Liver (tissue), 3 donors: ENCODE data around the gene GPR32.
"Not testable (repeated sequence)": the region's sequence is repeated elsewhere in the genome, so short reads cannot be mapped to it uniquely, and the experiment has no call there.

Source experiments
- EGR1 ChIP-seq, 2 donors: IDR thresholded peaks; 2 replicates each; pipeline ENCODE4 v1.6.1; 2016 to 2018; ENCODE audit warnings: antibody characterized with exemption in 2 of 2, low read depth in 2 of 2
- GABPA ChIP-seq, 2 donors: IDR thresholded peaks in 1 of 2; conservative IDR thresholded peaks in 1 of 2; 2 replicates each; pipeline ENCODE4 v1.6.1; 2016; ENCODE audit warnings: antibody characterized with exemption in 2 of 2, mild to moderate bottlenecking in 1 of 2, moderate library complexity in 1 of 2
- JUND ChIP-seq, 2 donors: IDR thresholded peaks; 2 replicates each; pipeline ENCODE4 v1.6.1; 2016; ENCODE audit warnings: antibody characterized with exemption in 2 of 2
- TF ChIP-seq, protein P1 (sequence below): IDR thresholded peaks from 2 replicates; pipeline ENCODE4 v1.6.1; 2016; ENCODE audit warnings: antibody characterized with exemption, mild to moderate bottlenecking
- TF ChIP-seq, protein P2 (sequence below): fragments of 150-350 bp; IDR thresholded peaks from 2 replicates; pipeline ENCODE4 v1.5.1; 2017; ENCODE audit warnings: improper control_type of control experiment, low read depth, low read length; ENCODE audit not compliant: missing input control
- donor health status: healthy.
- donor health status: healthy.

DNA sequence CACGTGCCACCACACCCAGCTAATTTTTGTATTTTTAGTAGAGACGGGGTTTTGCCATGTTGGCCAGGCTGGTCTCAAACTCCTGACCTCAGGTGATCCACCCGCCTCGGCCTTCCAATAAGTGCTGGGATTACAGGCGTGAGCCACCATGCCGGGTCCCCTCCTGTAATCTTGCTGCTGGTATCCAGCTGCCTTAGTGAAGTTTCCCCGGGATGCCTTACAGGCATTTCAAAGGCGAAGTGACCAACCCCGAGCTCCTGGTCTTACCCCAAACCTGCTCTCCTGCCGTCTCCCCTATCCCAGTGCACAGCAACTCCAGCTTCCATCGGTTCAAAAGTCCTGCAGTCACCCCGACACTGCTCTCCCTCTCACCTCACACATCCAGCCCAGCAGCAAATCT is 3.5 kb upstream of the GPR32 start:
- TF ChIP-seq JUND (IDR thresholded peaks at IDR 0.05); EGR1 (IDR thresholded peaks at IDR 0.05; ENCODE audit: low read depth in 2 of 2); GABPA (IDR thresholded peaks at IDR 0.05 in 1 of 2, conservative IDR thresholded peaks at IDR 0.05 in 1 of 2): not testable (repeated sequence)
- TF ChIP-seq, protein P1, sequence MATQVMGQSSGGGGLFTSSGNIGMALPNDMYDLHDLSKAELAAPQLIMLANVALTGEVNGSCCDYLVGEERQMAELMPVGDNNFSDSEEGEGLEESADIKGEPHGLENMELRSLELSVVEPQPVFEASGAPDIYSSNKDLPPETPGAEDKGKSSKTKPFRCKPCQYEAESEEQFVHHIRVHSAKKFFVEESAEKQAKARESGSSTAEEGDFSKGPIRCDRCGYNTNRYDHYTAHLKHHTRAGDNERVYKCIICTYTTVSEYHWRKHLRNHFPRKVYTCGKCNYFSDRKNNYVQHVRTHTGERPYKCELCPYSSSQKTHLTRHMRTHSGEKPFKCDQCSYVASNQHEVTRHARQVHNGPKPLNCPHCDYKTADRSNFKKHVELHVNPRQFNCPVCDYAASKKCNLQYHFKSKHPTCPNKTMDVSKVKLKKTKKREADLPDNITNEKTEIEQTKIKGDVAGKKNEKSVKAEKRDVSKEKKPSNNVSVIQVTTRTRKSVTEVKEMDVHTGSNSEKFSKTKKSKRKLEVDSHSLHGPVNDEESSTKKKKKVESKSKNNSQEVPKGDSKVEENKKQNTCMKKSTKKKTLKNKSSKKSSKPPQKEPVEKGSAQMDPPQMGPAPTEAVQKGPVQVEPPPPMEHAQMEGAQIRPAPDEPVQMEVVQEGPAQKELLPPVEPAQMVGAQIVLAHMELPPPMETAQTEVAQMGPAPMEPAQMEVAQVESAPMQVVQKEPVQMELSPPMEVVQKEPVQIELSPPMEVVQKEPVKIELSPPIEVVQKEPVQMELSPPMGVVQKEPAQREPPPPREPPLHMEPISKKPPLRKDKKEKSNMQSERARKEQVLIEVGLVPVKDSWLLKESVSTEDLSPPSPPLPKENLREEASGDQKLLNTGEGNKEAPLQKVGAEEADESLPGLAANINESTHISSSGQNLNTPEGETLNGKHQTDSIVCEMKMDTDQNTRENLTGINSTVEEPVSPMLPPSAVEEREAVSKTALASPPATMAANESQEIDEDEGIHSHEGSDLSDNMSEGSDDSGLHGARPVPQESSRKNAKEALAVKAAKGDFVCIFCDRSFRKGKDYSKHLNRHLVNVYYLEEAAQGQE = not testable (repeated sequence)
- TF ChIP-seq, protein P2, sequence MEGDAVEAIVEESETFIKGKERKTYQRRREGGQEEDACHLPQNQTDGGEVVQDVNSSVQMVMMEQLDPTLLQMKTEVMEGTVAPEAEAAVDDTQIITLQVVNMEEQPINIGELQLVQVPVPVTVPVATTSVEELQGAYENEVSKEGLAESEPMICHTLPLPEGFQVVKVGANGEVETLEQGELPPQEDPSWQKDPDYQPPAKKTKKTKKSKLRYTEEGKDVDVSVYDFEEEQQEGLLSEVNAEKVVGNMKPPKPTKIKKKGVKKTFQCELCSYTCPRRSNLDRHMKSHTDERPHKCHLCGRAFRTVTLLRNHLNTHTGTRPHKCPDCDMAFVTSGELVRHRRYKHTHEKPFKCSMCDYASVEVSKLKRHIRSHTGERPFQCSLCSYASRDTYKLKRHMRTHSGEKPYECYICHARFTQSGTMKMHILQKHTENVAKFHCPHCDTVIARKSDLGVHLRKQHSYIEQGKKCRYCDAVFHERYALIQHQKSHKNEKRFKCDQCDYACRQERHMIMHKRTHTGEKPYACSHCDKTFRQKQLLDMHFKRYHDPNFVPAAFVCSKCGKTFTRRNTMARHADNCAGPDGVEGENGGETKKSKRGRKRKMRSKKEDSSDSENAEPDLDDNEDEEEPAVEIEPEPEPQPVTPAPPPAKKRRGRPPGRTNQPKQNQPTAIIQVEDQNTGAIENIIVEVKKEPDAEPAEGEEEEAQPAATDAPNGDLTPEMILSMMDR = not testable (repeated sequence)
